HEK293 (cell line): Measurements from ENCODE around the gene NFKB1.
"Not testable (repeated sequence)": the region's sequence is repeated elsewhere in the genome, so short reads cannot be mapped to it uniquely, and the experiment has no call there.

Experiments
- CTCF ChIP-seq: fragments of 450-650 bp; formaldehyde crosslinking; IDR thresholded peaks from 2 replicates; pipeline ENCODE4 v1.5.1; 2016; ENCODE audit warnings: missing biosample characterization, missing genetic modification characterization
- PATZ1 ChIP-seq: fragments of 450-650 bp; formaldehyde crosslinking; IDR thresholded peaks from 2 replicates; pipeline ENCODE4 v1.5.1; 2016; ENCODE audit warnings: missing biosample characterization, missing genetic modification characterization
- TRIM28 ChIP-seq: IDR thresholded peaks from 2 replicates; pipeline ENCODE4 v1.6.1; 2011; ENCODE audit warnings: low read length, control low read depth, borderline replicate concordance
- ZBTB21 ChIP-seq: fragments of 450-650 bp; formaldehyde crosslinking; IDR thresholded peaks from 2 replicates; pipeline ENCODE4 v1.5.1; 2017; ENCODE audit warnings: missing biosample characterization, missing genetic modification characterization
- ZNF416 ChIP-seq: fragments of 450-650 bp; formaldehyde crosslinking; IDR thresholded peaks from 2 replicates; pipeline ENCODE4 v1.5.1; 2016; ENCODE audit warnings: missing biosample characterization, missing genetic modification characterization

- not testable (repeated sequence) for TF ChIP-seq CTCF; PATZ1 (tag by site-specific recombination); TRIM28; ZNF416; ZBTB21 (tag by site-specific recombination)
These were observed 118.8 kb downstream of the NFKB1 start for GRCh38 chr4:102619776-102620631.
